Activated naive CD8-positive, alpha-beta T cell treated with anti-CD3 and anti-CD28 coated beads, Interleukin-2, amount 50 U/mL, for 16 hours (primary cell): ENCODE data around the gene COL10A1.

Experiments used
- DNase-seq: peaks from one replicate; pipeline ENCODE4 v3.0.0-alpha.2; 2020; ENCODE audit warnings: low read depth, low spot score

The COL10A1 gene

DNA sequence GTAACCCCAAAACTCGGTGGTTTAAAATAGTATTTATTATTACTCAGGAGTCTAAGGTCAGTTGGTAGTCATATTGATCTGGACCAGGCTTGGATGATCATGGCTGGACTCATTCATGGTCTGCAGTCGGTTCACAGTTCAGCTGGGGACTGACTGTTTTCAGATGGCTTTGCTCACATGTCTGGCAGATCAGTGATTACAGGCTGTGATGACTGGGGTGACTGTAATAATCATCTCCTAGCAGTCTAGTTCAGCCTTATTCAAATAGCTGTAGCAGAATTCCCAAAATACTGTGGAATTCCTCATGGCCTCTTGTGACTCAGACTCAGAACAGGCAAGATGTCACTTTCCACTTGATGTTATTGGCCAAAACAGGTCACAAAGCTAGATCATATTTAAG is 41.6 kb downstream of the COL10A1 start:
- DNase-seq, result no peak

DNA sequence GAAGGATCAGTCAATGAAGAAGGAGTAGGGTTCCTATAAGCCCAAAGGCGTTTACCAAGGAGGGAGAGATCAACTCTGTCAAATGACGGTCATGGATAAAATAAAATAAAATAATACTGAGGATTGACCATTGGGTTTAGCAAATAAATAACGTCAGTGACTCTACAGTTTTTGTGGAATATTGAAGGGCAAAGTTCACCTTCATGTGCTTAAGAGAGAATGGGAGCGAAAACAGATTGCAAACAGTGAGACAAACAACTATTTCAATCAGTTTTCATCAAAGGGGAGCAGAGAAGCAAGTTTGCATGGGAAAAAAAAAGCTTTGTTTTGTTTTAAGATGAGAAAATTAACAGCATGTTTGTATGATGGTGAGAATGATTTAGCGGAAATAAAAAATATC is 42.9 kb downstream of the COL10A1 start:
- DNase-seq, result no peak

DNA sequence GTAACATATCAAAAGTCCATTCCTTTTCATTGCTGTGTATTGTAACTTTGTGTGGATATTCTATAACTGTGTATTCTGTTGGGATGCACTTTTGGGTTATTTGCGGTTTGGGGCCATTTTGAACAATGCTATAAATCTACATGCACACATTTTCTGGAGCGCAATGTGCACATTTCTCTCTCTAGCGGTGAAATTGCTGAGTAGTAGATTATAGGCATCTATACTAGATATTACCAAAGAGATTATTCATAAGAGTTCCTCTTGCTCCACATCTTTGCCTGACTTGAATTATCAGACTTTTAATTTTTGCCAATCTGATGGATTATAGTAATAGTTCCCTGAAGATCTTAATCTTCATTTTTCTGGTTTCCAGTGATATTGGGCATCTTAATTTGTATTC is 47.0 kb downstream of the COL10A1 start:
- no peak for DNase-seq

DNA sequence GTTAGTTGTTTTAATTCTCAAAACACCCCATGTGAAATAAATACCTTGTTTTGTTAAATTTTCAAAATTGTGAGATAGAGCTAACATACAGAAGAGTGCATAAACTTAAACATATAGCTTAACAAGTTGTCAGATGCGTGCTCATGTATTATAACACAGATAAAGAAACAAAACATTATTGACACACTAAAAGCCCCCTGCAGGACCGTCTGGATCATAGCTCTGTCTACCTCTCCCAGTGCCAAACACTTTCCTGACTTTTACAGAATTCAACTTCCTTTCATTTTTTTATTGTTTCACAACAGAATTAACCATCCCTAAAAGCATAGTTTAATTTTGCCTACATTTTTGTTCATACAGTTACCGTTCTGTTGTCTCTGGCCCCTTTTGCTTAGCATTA is 47.4 kb downstream of the COL10A1 start:
- no peak for DNase-seq

DNA sequence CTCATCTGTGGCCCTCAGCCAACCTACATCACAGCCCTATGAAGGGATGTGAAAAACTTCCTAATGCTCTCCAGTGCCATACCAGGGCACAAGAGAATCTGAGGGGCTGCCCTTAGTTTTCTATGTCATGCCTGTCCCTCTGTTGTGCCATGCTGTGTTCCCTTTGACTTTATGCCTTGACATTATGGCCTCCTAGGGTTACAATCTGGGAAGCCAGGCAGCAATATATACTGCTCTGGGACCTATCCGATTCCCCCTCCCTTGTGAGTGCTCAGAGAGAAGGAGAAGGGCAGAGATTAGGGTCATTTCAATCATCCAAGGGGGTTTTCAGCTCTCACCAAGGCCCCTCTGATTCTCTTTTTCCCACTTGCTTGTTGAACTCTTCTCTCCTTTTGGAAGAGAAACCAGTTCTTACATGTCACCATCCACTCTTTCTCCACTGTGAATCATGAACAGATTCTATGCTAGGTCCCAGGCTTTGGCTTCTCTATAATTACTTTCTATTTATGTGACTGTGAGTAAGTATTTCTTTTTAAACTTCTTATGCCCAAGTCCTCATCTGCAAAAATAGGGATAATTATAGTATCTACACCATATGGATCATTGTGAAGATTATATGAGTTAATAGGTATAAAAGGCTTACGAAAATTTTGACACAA is 51.1 kb downstream of the COL10A1 start:
- no peak for DNase-seq

- DNase-seq, result no peak
Observed at GRCh38 chr6:116073765-116074440, 52.0 kb downstream of the COL10A1 start.

GRCh38 chr6:116072368-116072767 is 53.6 kb downstream of the COL10A1 start:
- no peak for DNase-seq

- DNase-seq, result no peak
Observed at GRCh38 chr6:116070616-116071389, 55.1 kb downstream of the COL10A1 start.

- no peak for DNase-seq
Observed at GRCh38 chr6:116070101-116070500, 55.8 kb downstream of the COL10A1 start.
